RPMI7951 (cell line): ENCODE data around the gene ANKRD66. TPM values are rescaled to one million over a fixed set of nuclear protein-coding genes. Genes with fewer than 3 reads are reported as not detected.
A peak's percentile ranks its signal among the peaks of the same experiment; 100 is the strongest.
"Not testable (repeated sequence)": the region's sequence is repeated elsewhere in the genome, so short reads cannot be mapped to it uniquely, and the experiment has no call there.

ENCODE experiments used
- DNase-seq: peaks from one replicate; pipeline ENCODE4 v3.0.0-alpha.2; 2012; ENCODE audit warnings: low read depth
- total RNA-seq: library from RNA; depleted of rRNA; stranded (reverse); fragments of >200 nt; shearing (Covaris generic); gene quantifications from 2 replicates; pipeline ENCODE4 v1.2.3, GENCODE V29; 2014; rRNA removed

ANKRD66 gene
- not detected in 2 replicates for total RNA-seq

DNA sequence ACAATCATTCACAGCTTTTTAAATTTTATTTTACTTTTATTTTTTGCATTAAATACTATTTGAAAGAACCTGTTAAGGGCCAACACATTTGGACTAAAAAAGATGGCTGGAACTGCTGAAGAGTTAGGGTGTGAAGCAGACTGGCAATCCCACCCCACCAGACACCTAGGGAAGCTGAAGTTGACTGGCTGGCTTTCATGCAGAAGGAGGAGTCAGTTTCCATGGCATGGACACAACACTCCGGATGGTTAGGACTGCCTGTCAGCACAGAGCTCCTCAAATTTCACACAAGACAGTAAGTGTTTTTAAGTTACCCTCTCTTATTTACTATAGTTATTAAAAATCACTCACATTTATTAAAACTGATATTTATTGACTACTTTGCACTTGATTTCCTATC, at the start of gene ANKRD66:
TSS of gene ANKRD66 (plus strand) at position 238 of the 400 bp plus-strand sequence. CDS start 5,016 bp downstream, outside the sequence.
- no peak for DNase-seq

GRCh38 chr6:46699970-46700369, 46.8 kb upstream of the ANKRD66 start:
- no peak for DNase-seq

- DNase-seq = peak; percentile 65
These were observed 42.2 kb upstream of the ANKRD66 start for GRCh38 chr6:46704562-46704961.

GRCh38 chr6:46706464-46706863, 40.3 kb upstream of the ANKRD66 start:
- DNase-seq = peak; percentile 12

DNA sequence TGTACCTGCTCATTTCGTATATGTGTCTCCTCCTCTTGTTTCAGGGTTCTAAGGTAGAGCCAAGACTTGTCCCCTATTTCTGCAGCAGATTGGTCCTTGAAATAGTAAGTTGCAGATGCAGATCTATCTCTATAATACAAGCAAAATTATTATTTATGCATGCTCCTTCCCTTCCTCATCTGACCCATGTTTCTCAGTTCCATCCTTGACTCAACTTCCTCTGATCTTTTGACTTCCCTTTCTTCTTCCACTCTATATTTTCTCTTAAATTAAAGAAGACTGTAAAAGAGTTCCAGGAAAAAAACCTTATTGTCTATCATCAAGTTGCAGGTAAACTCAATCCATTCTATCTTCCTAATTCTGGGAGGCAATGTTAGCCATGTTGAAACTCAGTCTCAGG, 35.2 kb upstream of the ANKRD66 start:
- no peak for DNase-seq

- peak; percentile 38 for DNase-seq
These were observed 31.6 kb upstream of the ANKRD66 start for GRCh38 chr6:46715141-46715540.

DNA sequence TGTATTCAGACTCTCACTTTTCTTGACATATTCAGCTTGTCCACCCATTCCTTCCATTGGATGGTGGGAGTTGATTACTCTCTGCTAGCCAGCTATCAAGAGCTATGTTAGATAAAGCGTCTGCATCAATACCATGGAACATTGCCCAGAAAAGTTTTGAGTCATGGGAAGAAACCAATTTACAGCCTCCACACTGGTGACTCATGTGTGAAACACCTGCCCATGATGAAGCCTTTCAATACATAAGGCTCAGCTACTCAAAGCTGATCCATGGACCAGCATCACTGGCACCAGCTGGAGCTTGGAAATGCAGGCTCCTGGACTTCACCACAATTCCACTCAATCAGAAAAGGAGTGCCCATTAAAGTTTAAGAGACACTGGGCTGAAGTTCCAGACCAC, 27.6 kb upstream of the ANKRD66 start:
- DNase-seq = peak; percentile 89

DNA sequence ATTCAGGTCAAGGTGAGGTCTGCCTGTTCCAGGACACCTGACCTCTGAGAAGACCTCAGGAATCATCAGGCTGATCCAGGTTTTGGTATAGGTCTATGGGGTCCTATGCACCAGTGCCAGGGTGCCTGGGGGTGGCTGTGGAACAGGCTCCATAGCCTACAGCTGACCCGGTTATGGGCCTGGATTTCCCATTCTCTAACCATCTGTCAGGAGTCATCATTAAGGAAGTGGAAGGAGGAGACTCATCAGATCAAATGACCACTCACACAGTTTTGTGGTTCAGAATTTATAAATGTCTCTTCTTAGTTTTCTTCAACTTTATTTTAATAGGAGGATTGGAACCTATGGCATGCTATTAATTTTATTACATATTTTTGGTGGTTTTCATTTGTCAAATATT, 26.3 kb upstream of the ANKRD66 start:
- no peak for DNase-seq

GRCh38 chr6:46729787-46730326, 16.9 kb upstream of the ANKRD66 start:
- no peak for DNase-seq

DNA sequence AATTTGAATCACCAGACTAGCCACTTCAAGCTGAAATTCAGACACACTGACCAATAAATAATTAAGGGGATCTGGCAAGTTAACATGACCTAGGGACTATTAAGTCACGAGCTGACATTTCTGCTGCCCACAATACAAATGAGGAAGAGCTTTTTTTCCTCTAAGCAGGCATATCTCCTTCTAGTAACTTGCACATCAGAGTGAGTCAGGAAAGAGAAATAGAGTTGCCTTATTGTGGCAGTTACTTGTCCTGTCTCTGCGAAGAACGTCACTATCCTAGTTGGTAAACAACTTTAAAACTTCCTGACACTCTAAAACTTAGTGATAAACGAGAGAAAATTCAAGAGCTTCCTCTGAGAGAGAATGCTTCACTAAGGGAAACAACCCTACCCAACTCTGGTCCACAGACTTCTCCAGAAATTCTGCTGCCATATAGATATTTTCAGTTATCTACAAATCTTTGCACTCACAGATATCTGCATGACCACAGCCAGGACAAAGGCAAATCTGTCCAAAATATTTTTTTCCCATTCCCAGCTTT, 15.7 kb upstream of the ANKRD66 start:
- DNase-seq = no peak

DNA sequence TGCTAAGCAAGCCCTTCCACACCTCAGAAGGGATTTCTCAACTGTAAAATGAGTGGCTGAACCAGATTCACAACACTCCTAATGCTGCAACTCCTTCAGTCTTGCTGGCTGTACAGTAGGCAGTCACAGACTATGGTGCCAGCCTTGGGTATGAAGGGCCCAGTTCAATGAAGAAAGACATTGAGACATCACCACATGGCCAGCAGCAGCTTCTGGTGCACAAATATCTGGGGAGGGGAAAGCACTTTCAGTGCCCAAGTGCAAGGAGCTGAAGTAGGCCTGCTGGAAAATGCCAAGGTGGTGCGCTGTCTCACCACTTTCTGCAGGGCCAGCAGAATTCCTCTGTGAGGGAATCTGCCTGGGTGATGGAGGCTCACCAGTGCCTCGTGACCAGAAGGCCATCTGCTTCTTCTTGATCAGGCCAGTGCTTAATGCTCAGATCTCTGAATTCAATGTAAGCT, 13.4 kb upstream of the ANKRD66 start:
- no peak for DNase-seq

GRCh38 chr6:46734867-46735719, 11.6 kb upstream of the ANKRD66 start, which contains the start of gene PLA2G7:
TSS of gene PLA2G7 (minus strand) at chr6:46735375. CDS start at chr6:46722891, 12,484 bp downstream.
- peak; percentile 40 for DNase-seq

DNA sequence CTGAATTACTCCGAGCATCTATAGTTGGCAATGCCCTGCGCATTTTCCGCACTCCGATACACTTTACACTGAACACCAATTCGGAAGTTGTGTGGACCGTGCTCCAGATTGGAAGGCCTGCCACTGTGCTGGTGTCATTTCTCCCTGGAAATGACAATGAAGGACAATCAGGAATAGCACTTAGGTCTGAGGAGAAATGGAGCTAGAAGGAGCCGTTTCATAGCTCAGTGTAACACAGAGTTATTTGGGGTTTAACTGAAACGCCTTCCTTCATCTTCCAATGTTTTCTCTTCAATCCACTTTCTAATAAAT, 11.1 kb upstream of the ANKRD66 start:
- no peak for DNase-seq

DNA sequence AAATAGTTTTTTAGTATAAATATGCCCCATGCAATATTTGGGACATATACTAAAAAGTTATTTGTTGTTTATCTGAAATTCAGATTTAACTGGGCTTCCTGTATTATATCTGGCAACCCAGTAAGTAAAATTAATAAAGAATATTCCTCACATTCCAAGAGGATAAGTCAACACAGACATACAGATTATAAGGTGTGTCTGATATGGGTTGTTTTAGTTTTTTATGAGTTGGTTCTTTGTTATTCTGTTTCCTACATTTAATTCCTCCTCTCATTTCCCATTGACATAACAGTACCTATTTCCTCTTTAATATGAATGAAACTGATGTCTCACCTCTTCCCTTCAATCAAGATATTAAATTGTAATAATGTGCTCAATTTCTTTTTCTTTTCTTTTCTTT, 9.8 kb upstream of the ANKRD66 start:
- DNase-seq = no peak

- DNase-seq = no peak
These were observed 5.3 kb upstream of the ANKRD66 start for GRCh38 chr6:46741482-46741881.

DNA sequence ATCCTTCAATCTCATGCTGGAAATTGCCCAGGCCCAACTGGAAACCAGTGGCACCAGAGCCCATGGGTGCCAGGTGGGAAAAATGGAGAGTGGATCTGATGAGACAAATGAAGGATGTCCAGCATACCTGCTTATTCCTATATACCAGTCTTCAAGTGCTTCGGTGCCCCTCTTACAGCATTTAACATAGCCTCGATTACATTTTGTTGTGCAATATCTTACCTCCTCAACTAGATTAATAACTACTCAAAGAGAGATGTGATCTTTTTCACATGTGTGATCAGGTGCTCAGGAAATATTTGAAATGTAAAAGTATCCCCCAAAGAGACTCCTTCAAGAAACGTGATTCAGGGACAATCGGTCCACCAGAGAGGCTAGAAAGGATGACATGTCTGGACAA, 4.8 kb upstream of the ANKRD66 start:
- DNase-seq = no peak

DNA sequence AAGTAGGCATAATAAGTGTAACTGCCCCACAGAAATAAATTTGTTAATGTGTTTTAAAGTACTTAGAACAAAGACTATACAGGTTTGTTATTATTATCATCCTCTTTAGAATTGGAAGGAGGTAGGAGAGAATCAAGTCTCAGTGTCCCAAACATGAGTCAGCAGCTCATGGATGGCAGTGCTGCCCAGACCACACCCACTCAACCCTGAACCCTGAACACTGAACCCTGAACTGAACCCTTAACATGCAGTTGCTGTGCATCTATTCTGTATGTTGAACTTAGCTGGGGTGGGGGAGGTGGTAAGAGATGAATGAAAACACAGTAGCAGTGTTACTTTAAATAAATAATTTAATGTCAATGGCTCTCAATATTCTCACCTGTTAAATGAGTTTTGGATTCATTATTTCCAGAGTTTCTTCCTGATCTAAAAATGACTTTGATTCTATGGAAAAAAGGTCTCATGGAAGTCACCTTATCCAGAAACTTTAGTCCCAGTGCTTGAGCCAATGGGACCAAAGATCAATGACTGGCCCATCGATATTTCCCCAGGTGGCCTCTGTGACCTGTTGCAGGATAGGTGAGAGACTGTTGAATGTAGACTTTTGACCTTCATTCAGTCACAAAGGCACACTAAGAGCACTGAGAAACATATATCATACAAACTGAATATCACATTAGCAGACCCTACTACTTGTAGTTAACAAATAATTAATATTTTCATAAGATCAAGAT, 3.1 kb upstream of the ANKRD66 start:
- no peak for DNase-seq

- not testable (repeated sequence) for DNase-seq
These were observed 2.5 kb upstream of the ANKRD66 start for GRCh38 chr6:46744159-46744725.

DNA sequence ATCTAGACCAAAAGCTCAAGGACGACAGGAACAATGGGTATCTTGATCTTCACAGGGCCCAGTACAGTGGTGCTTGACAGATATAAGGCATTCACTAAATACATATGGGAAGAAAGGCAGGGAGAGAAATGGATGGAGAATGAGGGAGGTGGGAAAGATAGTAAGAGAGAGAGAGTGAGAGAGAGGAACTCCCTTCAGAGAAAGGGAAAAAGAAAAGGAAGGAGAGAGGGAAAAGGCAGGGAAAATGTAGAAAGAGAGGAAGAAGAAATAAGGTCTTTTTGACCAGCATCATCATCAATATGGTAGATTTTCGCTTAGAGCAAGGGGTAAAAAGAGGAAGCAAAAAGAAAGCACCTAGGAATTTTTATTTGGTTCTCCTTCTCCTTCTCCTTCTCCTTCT, 760 bp upstream of the ANKRD66 start:
- DNase-seq = no peak

- no peak for DNase-seq
These were observed 2.3 kb downstream of the ANKRD66 start for GRCh38 chr6:46748940-46749503.

- DNase-seq = no peak
These were observed 3.0 kb downstream of the ANKRD66 start for GRCh38 chr6:46749731-46750130.

DNA sequence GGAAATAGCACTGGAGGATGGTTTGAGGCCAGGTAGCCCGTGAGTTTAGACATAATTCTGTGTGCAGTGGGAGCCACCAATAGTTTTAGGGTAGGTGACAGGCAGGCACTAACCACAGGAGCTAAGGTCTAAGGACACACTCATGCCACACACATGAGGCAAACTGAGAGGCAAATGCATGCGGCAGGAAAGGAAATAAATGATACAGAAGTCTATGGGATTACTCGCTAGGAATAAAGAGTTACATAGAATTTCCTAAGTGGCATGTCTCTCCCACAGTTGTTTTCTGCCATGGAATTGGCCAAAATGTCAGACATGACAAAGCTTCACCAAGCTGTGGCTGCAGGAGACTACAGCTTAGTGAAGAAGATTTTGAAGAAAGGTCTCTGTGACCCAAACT, 4.9 kb downstream of the ANKRD66 start:
- no peak for DNase-seq
